Common myeloid progenitor, CD34-positive (primary cell): ENCODE data around the gene BEGAIN.

Source experiments
- CTCF ChIA-PET: fragments of 350-600 bp; sonication (Branson Sonifier 250); formaldehyde crosslinking; loops from one replicate; lab custom pipeline; 2021; ENCODE audit warnings: antibody characterized with exemption; lab: Charles Lee
- POLR2A ChIA-PET: fragments of 350-600 bp; sonication (Branson Sonifier 250); formaldehyde crosslinking; loops from one replicate; lab custom pipeline; 2021; ENCODE audit warnings: antibody characterized with exemption; lab: Charles Lee
- DNase-seq, 3 donors: peaks; one replicate each; pipeline versions ENCODE4 v3.0.0 to v3.0.0-alpha.2; 2013
- H3K27ac ChIP-seq, 2 experiments: 1 replicate in 1 of 2; 2 replicates in 1 of 2; pipeline ENCODE4 v1.7.0; 2013; ENCODE audit warnings: inconsistent platforms in 2 of 2, low read length in 2 of 2, mild to moderate bottlenecking in 2 of 2, low read depth in 1 of 2, moderate library complexity in 1 of 2; ENCODE audit not compliant: severe bottlenecking in 2 of 2, insufficient read depth in 1 of 2, poor library complexity in 1 of 2
- H3K27me3 ChIP-seq, 5 experiments: replicated peaks in 2 of 5; 1 replicate in 3 of 5; 2 replicates in 2 of 5; pipeline versions ENCODE4 v1.6.1 to v1.7.0; 2013; ENCODE audit warnings: low read length in 4 of 5, mild to moderate bottlenecking in 2 of 5, moderate library complexity in 2 of 5, inconsistent platforms in 1 of 5; ENCODE audit not compliant: insufficient read depth in 5 of 5, control insufficient read depth in 4 of 5
- H3K36me3 ChIP-seq, 4 experiments: 1 replicate in 2 of 4; 2 replicates in 2 of 4; pipeline versions ENCODE4 v1.6.1 to v1.7.0; 2013; ENCODE audit warnings: low read length in 3 of 4, control low read depth in 1 of 4, mild to moderate bottlenecking in 1 of 4; ENCODE audit not compliant: control insufficient read depth in 4 of 4, insufficient read depth in 4 of 4
- H3K4me1 ChIP-seq, 4 experiments: 1 replicate in 3 of 4; 2 replicates in 1 of 4; pipeline versions ENCODE4 v1.6.1 to v1.7.1; 2013; ENCODE audit warnings: low read length in 3 of 4, mild to moderate bottlenecking in 3 of 4, control low read depth in 1 of 4, inconsistent platforms in 1 of 4, moderate library complexity in 1 of 4; ENCODE audit not compliant: control insufficient read depth in 4 of 4, insufficient read depth in 4 of 4; ENCODE audit errors: control extremely low read depth in 1 of 4
- H3K4me3 ChIP-seq, 7 experiments: 1 replicate in 4 of 7; 2 replicates in 3 of 7; pipeline versions ENCODE4 v1.5.1 to v1.7.0; 2013; ENCODE audit warnings: mild to moderate bottlenecking in 7 of 7, low read length in 6 of 7, moderate library complexity in 6 of 7, inconsistent platforms in 2 of 7, low read depth in 2 of 7, control low read depth in 1 of 7; ENCODE audit not compliant: insufficient read depth in 4 of 7, control insufficient read depth in 1 of 7; ENCODE audit errors: extremely low read depth in 1 of 7
- H3K9me3 ChIP-seq, 5 experiments: 1 replicate in 4 of 5; 2 replicates in 1 of 5; pipeline versions ENCODE4 v1.6.1 to v1.7.1; 2013; ENCODE audit warnings: low read length in 4 of 5, mild to moderate bottlenecking in 2 of 5, inconsistent platforms in 1 of 5, low read depth in 1 of 5, moderate library complexity in 1 of 5; ENCODE audit not compliant: control insufficient read depth in 4 of 5, insufficient read depth in 2 of 5; ENCODE audit errors: control extremely low read depth in 1 of 5
- WGBS: methylation state at CpG from one replicate; pipeline ENCODE4 v1.1.5; 2013; ENCODE audit not compliant: insufficient coverage; 5-methylcytosine and 5-hydroxymethylcytosine counted together

BEGAIN gene

DNA sequence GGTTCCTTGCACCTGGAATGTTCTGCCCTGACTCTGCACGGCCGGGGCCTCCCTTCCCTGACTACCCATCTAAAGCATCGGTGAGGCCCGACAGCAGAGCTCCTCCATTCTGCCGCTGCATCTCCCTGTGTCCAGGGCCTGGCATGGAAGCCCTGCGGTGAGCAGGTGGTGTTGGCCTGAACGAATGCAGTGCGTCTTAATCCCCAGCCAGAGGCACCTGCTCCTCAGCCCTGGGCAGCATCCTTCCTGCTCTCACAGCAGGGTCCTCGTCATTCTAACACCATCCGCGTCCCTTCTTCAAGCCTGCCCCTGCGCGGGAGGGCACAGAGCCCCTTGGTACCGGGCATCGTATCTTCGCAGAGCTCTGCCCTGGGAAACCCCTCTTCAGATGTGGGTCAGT, 15.4 kb downstream of the BEGAIN start:
- no peak for DNase-seq
- Histone ChIP-seq H3K4me1 (peaks cover 0 to 26% (median 21%) of the 10 kb centered on the region in 4 experiments), H3K4me3 (no peak overlapping the region), H3K27me3 (peaks cover 0 to 71% (median 19%) of the 10 kb centered on the region in 5 experiments), H3K36me3 (no peaks in the 10 kb centered on the region), H3K9me3 (no peaks in the 10 kb centered on the region), H3K27ac (no peak overlapping the region)
- ChIA-PET POLR2A (no interaction called here), CTCF (interaction anchor here (0.7 kb wide), 1 partner anchor 74 kb away, joined by 3 read pairs; no protein-coding TSS in a partner anchor)
- 95% methylated on average over 16 of the region's 16 CpGs for WGBS

GRCh38 chr14:100570726-100571454, 16.3 kb downstream of the BEGAIN start:
- 92% methylated on average over 19 of the region's 23 CpGs for WGBS
- Histone ChIP-seq H3K36me3 (no peaks in the 10 kb centered on the region), H3K27me3 (peaks cover 0 to 80% (median 19%) of the 10 kb centered on the region in 5 experiments), H3K4me1 (peaks cover 0 to 30% (median 23%) of the 10 kb centered on the region in 4 experiments), H3K4me3 (no peak overlapping the region), H3K27ac (no peak overlapping the region), H3K9me3 (no peaks in the 10 kb centered on the region)
- no peak for DNase-seq
- ChIA-PET POLR2A (no interaction called here), CTCF (interaction anchor here (0.7 to 1.5 kb wide), 2 partner anchors 75 kb away, joined by 3 to 6 read pairs; no protein-coding TSS in a partner anchor)

- peaks cover 0 to 81% (median 23%) of the 10 kb centered on the region in 5 experiments for H3K27me3 ChIP-seq
- CTCF ChIA-PET: interaction anchor here (1.5 kb wide), 1 partner anchor 76 kb away, joined by 6 read pairs; no protein-coding TSS in a partner anchor
These were observed 17.4 kb downstream of the BEGAIN start for GRCh38 chr14:100569734-100570286.

DNA sequence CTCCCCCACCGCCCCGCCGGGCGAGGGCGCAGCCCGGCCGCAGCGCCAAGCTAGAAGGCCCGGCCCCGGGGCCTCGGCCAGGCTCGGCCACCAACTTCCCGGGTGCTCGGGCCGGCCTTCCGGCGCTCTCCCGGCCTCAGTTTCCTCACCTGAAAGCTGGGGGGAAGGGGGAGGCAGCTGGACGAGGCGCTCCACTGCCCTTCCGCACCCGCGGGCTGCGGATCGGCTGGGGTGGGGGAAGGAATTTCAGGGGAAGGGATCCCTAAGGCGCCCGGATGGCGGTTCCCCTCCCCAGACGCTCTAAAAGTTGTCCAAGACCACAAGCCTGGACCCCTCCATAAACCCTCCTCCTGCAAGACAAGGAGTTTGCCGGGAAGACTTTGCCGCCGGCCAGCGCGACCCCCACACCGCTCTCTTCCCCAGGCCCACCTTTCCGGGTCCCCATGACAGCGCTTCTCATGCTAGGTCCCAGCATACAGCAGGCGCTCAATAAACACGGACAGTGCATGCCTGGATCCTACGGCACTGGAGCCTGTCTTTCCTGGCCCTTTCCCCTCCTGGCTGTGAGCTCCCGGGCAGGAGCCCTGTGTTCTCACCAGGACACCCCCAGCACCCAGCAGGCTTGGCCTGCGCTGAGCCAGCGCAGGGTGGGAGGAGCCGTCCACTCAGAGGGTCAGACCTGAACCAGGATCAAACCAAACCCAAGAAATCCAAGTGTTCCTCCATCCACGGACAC, 18.1 kb downstream of the BEGAIN start:
- Histone ChIP-seq H3K27ac (no peak overlapping the region), H3K27me3 (peaks cover 0 to 79% (median 23%) of the 10 kb centered on the region in 5 experiments), H3K9me3 (no peaks in the 10 kb centered on the region), H3K4me1 (peaks cover 0 to 30% (median 23%) of the 10 kb centered on the region in 4 experiments), H3K4me3 (peak overlapping the region in 3 of 7 experiments; percentile 46 to 66 (median 46)), H3K36me3 (no peaks in the 10 kb centered on the region)
- DNase-seq: no peak
- WGBS: 13% methylated on average over 36 of the region's 45 CpGs
- ChIA-PET POLR2A (interaction anchor here (0.6 kb wide), 1 partner anchor 234 kb away, joined by 3 read pairs; no protein-coding TSS in a partner anchor), CTCF (interaction anchor here (1.1 to 1.5 kb wide), 2 partner anchors 76 to 77 kb away, joined by 4 to 6 read pairs; no protein-coding TSS in a partner anchor)

More at GRCh38 chr14:100569734-100570286, 17.4 kb downstream of the BEGAIN start:
- no peak overlapping the region for H3K4me3 ChIP-seq
- peaks cover 0 to 30% (median 23%) of the 10 kb centered on the region in 4 experiments for H3K4me1 ChIP-seq
- no peak for DNase-seq
- 70% methylated on average over 7 of the region's 14 CpGs for WGBS
- no peaks in the 10 kb centered on the region for H3K36me3 ChIP-seq
- POLR2A ChIA-PET: no interaction called here
- H3K27ac ChIP-seq: no peak overlapping the region
- H3K9me3 ChIP-seq: no peaks in the 10 kb centered on the region

- peaks cover 0 to 71% (median 27%) of the 10 kb centered on the region in 5 experiments for H3K27me3 ChIP-seq
- ChIA-PET POLR2A (no interaction called here), CTCF (interaction anchor here (1.1 kb wide), 1 partner anchor 77 kb away, joined by 4 read pairs; no protein-coding TSS in a partner anchor)
- WGBS: under 1% methylated on average over 80 of the region's 100 CpGs
- H3K36me3 ChIP-seq: no peaks in the 10 kb centered on the region
- H3K27ac ChIP-seq: no peak overlapping the region
- DNase-seq: peak in 2 of 3 donors; percentile 31 to 38
- H3K4me3 ChIP-seq: peak overlapping the region in 5 of 7 experiments; percentile 35 to 66 (median 46)
- H3K4me1 ChIP-seq: peaks cover 0 to 30% (median 22%) of the 10 kb centered on the region in 4 experiments
- no peaks in the 10 kb centered on the region for H3K9me3 ChIP-seq
These were observed 18.8 kb downstream of the BEGAIN start for GRCh38 chr14:100568164-100568997.

- H3K4me3 ChIP-seq: peak overlapping the region in 5 of 7 experiments; percentile 35 to 66 (median 46)
- peaks cover 0 to 68% (median 25%) of the 10 kb centered on the region in 5 experiments for H3K27me3 ChIP-seq
- ChIA-PET CTCF (no interaction called here), POLR2A (no interaction called here)
- H3K4me1 ChIP-seq: peaks cover 0 to 26% (median 21%) of the 10 kb centered on the region in 4 experiments
- H3K9me3 ChIP-seq: no peaks in the 10 kb centered on the region
- H3K36me3 ChIP-seq: no peaks in the 10 kb centered on the region
- no peak for DNase-seq
- H3K27ac ChIP-seq: no peak overlapping the region
- WGBS: 0% methylated on average over 35 of the region's 42 CpGs
These were observed 19.4 kb downstream of the BEGAIN start for GRCh38 chr14:100567877-100568163.
